Astrocyte of the cerebellum (primary cell): ENCODE results near the gene SLC12A5.
"Not testable (repeated sequence)": the region's sequence is repeated elsewhere in the genome, so short reads cannot be mapped to it uniquely, and the experiment has no call there.

Experiments
- DNase-seq: peaks from one replicate; pipeline ENCODE4 v3.0.0-alpha.2; 2011; ENCODE audit warnings: low read depth
- H3K4me3 ChIP-seq: 2 replicates; pipeline ENCODE4 v1.5.1; 2011; ENCODE audit warnings: mild to moderate bottlenecking, low read depth, low read length, moderate library complexity
- in situ Hi-C: cut with HindIII; loops from 2 replicates; pipeline ENCODE4 v1.10.0; 2017; ENCODE audit warnings: low sequenced_read_pairs
- TF ChIP-seq, protein P1 (sequence below): IDR thresholded peaks from 2 replicates; pipeline ENCODE4 v1.5.1; 2012; ENCODE audit warnings: low read length, low read depth, moderate library complexity, mild to moderate bottlenecking; ENCODE audit errors: missing control alignments

The SLC12A5 gene

DNA sequence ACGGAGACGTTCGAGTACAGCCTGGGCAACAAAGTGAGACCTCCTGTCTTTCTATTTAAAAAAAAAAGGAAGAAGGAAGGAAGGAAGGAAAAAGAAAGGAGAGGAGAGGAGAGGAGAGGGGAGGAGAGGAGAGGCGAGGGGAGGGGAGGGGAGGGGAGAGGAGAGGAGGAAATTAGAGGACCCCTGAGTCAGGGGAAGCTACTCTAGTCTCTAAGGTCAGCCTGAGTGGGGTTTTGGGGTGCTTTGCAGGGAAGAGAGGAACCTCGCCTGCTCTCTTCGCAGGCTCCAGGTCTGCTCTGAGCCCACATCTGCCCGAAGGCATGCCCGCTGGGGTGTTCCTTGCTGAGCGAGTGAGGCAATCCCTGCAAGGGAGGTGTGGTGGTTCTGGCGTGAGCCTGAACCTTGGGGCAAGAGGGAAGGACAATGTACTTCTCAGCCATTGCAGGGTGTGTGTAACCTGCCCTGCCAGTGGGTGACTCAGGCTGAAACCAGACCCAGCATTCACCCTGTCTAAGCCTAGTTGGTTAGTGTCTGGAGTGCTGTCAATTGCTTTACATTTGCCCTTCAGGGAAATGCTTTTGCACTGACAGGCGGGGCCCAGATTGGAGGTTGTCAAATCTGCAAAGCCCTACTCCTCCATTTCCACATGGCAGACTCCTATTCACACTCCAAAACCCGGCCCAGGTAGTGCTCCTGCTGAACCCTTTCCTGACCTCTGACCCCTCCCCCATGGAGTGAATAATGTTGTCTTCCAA, 35.6 kb upstream of the SLC12A5 start:
- no peak for DNase-seq
- in situ Hi-C loops = no loop called here
- H3K4me3 ChIP-seq = no peak overlapping the region
- TF ChIP-seq, protein P1, sequence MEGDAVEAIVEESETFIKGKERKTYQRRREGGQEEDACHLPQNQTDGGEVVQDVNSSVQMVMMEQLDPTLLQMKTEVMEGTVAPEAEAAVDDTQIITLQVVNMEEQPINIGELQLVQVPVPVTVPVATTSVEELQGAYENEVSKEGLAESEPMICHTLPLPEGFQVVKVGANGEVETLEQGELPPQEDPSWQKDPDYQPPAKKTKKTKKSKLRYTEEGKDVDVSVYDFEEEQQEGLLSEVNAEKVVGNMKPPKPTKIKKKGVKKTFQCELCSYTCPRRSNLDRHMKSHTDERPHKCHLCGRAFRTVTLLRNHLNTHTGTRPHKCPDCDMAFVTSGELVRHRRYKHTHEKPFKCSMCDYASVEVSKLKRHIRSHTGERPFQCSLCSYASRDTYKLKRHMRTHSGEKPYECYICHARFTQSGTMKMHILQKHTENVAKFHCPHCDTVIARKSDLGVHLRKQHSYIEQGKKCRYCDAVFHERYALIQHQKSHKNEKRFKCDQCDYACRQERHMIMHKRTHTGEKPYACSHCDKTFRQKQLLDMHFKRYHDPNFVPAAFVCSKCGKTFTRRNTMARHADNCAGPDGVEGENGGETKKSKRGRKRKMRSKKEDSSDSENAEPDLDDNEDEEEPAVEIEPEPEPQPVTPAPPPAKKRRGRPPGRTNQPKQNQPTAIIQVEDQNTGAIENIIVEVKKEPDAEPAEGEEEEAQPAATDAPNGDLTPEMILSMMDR = no peak

DNA sequence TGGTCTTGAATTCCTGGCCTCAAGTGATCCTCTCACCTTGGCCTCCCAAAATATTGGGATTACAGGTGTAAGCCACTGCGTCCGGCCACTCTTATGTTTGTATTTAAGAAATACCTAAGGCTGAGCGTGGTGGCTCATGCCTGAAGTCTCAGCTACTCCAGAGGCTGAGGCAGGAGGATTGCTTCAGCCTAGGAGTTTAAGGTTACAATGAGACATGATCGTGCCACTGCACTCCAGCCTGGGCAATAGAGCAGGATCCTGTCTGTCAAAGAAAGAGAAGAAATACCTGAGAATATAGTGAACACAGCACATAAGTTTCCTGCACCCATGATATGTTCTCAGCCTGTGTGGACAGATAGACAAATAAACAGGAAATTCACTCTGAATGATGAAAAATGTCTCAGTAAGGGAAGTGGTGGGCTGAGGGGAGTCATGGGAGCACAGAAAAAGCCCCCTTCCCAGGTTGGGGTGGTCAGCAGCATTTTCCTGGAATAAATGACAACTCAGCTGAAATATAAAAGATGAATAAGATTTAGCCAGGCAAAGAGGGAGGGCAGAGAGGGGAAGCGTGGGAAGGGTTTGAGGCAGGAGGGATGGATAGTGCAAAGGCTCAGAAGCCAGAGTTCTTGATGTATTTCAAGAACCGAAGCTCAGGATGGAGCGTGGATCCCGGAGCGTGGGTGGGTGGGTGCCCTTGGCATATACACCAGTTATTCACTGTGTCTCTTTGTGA, 34.1 kb upstream of the SLC12A5 start:
- DNase-seq = no peak
- in situ Hi-C loops = no loop called here
- no peak overlapping the region for H3K4me3 ChIP-seq
- TF ChIP-seq, protein P1 = no peak

- DNase-seq, in situ Hi-C loops, H3K4me3 ChIP-seq: not testable (repeated sequence)
Measured at GRCh38 chr20:45995495-45996097, 33.4 kb upstream of the SLC12A5 start.

DNA sequence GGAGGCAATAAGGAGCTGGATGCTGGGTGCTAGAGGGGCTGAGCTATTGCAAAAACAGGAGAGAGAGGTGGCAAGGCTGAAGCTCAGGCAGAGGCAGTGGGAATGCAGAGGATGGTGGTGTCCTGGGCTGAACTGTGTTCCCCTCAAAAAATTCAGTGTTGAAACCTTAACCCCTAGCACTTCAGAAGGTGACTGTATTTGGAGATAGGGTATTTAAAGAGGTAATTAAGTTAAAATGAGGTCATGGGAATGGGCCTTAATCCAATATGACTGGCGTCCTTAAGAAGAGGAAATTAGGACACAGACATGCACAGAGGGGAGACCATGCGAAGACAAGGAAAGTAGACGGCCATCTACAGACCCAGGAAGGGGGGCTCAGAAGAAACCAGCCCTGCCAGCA, 31.8 kb upstream of the SLC12A5 start:
- no peak for DNase-seq
- in situ Hi-C loops = no loop called here
- TF ChIP-seq, protein P1 = no peak
- no peak overlapping the region for H3K4me3 ChIP-seq

DNA sequence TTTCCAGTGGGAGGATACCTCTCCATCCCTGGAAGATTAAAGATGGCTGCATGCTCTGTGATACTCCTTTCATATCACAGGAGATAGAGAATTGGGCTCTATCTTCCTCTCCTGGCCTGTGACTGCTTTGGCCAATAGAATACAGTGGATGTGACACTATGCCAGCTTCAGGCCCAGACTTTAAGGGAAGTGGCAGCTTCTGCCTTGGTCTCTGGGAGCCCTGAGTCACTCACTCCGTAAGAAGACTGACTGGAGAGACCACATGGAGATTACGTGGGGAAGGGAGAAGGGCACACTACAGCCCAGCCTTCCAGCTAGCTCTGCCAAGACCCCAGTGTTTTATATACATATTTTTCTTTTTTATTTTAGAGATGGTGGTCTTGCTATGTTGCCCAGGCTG, 30.7 kb upstream of the SLC12A5 start:
- TF ChIP-seq, protein P1 = no peak
- no peak overlapping the region for H3K4me3 ChIP-seq
- in situ Hi-C loops = no loop called here
- DNase-seq = no peak

DNA sequence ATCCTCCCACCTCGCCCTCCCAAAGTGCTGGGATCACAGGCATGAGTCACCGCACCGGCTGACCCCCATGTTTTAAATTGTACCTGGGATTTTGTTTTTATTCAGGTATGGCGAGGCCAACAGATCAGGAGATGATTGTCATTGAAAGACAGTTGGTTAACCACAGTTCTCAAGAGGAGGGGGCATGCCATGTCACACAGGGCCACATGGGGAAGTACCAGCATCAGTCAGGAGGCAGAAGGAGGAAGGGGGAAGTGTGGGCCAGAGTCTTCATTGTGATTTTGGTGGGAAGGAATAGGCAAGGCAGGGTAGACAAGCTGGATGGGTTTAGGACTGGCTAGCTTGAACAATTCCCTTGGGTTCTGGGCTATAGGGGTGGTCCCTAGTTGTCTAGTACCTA, 30.3 kb upstream of the SLC12A5 start:
- TF ChIP-seq, protein P1 = no peak
- H3K4me3 ChIP-seq = no peak overlapping the region
- in situ Hi-C loops = no loop called here
- no peak for DNase-seq
